GM19463 (cell line): ENCODE measurements around the gene UCN.
A peak's percentile ranks its signal among the peaks of the same experiment; 100 is the strongest.
"Not testable (repeated sequence)": the region's sequence is repeated elsewhere in the genome, so short reads cannot be mapped to it uniquely, and the experiment has no call there.

ENCODE experiments used
- ATAC-seq: cut with Tn5 transposase; IDR thresholded peaks from one replicate; pipeline ENCODE4 v1.9.1; 2021; ENCODE audit warnings: mild to moderate bottlenecking, moderate library complexity; ENCODE audit not compliant: unreplicated experiment

Gene UCN

DNA sequence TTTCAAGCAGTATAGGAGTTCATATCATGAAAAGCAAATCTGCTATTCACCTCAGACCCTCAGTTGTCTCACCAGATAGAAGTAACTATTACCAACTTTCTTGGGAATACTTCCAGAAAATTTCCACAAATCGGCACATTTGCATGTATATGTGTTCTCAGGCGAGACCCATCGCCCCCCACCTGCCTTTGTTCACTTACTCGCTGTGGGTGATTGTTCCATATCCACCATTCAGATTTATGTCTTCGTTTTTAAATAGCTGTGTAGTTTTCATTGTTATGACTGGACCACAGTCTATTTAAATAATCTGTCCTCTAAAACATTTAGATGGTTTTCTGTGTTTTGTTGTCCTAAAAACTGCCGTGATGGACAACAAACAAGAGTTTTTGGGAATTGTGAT is 22.8 kb downstream of the UCN start:
- ATAC-seq, result no peak

DNA sequence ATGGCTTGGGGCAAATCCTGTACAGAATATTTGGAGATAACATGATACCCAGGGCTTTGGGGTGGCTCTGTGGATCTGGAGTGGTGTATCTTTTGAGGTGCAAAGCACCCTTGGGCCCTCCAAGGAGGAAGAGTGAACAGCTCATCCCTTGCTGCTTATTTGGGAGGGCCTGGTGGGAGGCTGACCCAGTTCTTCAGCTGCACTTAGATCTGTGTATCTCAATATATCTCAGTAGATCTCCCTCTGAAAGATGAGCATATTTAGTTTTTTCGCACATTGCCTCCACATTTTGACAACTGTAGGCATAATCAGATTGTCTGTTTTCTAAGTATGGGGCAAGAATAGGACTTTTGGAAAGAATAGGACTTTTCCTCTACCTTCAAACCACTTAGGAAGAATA is 23.2 kb downstream of the UCN start:
- no peak for ATAC-seq

DNA sequence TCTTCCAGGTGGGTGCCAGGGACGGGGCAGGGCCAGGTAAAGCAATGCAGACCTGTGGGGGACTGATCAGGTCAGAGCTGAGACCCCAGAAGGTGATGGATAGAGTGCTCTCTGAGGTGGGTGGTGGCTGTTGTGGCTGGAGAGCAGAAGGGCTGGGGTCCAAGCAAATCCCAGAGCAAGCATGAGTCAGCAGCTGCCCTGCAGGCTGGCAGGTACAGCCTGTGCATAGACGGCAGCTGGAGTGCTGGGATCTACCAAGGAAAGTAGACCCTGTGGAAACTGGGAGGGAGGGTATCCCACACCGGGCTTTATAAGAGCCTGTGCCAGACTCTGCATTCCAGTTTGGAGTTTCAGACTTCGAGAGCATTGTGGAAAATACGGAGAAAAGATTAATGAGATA is 25.4 kb downstream of the UCN start:
- ATAC-seq, result no peak

DNA sequence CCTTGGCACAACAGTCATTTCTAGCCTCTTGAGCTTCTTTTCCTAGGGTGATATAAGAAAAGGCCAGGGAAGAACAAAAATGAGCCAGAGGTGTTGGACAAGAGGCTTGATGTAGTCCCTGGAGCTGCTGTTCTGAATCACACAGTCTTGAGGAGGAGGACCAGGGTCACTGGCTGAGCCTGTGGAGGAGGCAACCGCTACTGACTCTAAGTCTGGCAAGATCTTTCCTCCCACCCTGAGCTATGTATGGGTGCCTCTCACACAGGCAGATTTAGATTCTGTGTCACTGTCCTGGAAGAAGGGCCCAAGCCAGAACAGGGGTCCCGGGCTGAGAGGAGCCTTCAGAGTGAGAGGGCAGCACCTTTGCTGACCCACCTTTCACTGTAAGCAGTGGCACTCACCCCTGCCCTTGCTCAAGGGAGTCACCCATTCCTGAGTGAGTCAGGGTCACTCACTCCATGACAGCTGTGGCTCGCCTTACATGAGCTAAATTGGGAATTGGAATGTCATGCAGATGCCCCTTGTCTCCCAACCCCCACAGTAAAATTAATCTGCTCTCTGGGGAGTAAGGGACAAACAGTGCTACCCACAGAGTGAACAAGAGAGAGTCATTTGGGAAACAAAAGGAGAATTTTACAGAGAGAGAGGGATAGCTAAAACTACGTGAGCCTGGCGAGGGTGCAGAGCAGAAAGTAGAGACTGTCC is 26.2 kb downstream of the UCN start, which contains the start of gene TRIM54:
TSS of gene TRIM54 (plus strand) at position 575 of the 705 bp plus-strand sequence. CDS start 303 bp downstream, outside the sequence.
- no peak for ATAC-seq

DNA sequence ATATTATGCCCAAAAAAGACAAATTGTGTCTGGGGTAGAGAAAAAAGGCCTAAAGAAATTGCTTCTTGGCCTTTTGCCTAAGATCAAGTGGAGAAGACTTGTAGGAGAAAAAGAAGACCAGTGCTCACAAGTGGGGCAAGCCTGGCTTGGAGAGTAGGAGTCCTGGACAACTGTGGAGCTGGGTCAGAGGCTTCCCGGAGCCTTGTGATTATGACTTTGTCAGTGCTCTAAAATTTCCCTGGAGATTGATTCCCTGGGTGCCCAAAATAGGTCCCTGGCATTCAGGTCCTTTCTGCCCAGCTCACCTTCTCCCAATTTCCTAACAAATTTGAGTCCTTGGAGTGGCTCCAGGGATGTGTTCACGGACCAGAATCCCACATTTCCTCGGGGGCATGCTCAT is 26.8 kb downstream of the UCN start:
- ATAC-seq, result no peak

DNA sequence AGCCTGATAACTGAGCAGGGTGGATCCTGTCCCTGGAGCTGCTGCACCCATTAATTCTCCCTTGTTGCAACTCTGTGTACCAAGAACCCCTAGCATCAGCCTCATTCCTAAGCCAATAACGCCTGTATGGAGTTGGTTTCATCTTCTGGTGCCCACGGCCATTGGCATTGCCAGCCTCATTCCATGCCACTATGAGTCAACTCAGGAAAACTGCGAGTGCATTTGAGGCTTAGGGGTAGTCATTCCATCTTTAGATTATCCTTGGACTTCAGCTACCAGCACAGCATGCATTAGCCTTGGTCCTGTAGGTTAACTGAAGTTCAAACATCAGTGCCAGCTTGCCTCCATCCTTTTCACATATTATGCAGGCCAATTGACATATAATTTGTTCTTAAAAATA is 27.4 kb downstream of the UCN start:
- ATAC-seq, result no peak

DNA sequence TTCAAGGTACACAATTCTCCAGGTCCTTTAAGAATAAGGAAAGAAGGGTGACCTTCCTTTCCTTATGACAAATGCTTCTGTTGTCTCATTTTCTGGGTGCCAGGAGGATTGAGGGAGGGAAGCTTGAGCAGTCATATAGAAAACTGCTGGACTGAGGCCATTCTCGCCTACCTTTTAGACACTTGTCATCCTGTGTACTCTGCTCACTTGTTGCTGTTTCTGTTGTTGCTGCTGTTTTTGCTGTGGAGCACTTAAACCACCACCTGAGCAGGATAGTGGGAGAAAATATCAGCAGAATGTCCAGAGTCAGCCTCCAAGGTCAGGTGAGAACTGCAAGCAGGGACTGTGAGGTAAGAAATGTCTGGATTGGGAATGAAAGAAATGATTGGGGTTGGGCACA is 30.2 kb downstream of the UCN start:
- no peak for ATAC-seq

DNA sequence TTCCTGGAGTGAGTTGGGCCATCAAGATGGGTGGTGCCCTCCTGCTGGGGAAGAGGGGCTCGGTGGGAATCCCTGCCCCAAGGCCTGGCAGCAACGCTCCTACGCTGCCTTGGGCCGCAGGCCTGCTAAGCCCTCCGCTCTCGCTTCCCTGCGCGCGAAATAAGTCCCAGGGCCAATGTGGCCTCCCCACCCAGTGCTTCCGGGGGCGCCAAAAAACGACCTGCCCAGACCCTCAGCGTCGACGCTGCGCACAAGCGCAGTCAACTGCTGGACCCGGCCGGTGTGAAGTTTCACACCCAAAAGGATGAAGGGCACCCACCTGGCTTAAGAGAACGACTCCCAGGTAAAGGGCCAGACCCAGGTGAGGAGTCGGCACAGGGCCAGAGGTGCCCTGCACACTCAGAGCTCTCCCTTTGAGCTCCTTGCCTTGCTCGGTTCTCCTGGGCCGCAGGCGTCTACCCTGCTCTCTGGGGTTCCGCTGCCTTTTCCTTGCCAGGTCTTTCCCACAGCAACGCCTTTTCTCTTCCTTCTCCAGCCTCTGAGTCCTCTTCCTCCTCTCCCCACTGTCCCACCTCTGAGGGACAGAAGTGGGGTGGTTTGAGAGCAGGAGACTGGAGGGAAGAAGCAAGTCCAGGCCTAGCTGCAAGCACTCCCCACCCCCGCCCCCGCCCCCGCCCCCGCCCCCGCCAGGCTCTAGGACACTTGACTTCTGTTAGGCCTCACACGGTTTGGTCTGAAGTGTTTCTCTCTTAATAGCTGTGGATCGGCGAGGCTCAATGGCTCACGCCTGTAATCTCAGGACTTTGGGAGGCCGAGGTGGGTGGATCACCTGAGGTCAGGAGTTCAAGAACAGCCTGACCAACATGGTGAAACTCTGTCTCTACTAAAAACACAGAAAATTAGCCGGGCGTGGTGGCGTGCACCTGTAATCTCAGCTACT is 32.8 kb downstream of the UCN start, which contains the start of gene DNAJC5G:
TSS of gene DNAJC5G (plus strand) at position 223 of the 940 bp plus-strand sequence. CDS start 1,296 bp downstream, outside the sequence.
- ATAC-seq, result no peak

DNA sequence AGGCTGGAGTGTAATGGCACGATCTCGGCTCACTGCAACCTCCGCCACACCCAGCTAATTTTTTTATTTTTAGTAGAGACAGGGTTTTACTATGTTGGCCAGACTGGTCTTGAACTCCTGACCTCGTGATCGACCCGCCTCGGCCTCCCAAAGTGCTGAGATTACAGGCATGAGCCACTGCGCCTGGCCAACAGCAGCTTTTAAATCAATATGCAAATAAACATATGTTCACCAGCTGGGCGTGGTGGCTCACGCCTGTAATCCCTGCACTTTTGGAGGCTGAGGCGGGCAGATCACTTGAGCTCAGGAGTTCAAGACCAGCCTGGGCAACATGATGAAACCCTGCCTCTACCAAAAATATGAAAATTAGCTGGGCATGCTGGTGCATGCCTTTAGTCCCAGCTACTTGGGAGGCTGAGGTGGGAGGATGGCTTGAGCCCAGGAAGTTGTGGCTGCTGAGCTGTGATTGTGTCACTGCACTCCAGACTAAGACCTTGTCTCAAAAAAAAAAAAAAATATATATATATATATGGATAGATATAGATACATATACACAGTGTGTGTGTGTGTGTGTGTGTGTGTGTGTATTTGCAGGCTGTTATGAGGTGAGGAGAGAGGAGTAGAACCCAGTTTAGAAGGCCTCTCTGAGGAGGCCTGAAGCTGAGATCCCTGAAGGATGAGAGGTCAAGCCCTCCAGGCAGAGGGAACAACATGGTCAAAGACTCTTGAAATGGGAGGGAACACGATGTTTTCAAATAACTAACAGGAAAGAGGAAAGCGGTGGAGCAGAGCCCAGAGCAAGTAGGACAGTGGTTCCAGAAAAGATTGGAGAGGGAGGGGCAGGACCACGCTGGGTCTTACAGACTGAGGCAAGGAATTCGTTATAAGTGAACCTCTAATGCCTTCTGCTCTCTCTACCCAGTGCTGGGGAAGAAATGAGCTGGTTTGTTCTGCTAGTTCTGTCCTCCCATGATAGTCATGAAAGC is 35.4 kb downstream of the UCN start:
- ATAC-seq, result not testable (repeated sequence)

DNA sequence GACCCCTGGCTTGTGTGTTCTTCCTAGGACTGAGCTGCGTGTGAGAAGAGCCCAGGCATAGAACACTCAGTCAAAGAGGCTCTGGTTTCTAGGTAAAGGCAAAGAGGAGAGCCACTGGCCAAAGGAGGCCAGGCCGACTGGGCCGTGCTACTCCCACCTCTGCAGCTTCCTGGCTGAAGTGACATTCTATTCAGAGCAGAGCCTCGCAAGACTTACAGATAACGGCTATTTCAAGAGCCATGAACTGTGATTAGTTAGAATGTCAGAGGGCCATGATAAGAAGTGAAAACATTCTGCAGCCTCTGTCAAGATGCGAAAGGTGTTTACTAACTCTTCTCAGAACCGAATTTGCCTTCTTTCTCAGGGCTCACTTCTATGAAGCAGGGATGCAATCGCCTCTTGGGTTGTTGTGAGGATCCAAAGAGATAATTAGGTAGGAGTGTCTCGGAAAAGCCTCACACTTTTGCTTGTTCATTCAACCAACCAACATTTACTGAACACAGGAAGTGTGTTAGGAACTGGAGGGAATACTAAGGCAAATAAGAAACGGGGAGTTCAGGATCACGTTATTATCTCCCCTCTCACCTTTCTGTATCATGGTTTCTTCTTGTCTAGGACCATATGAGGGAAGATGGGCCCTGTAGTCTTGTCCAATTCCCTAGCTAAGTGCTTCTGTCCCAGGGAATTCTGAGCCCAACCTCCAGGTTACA is 36.5 kb downstream of the UCN start:
- ATAC-seq, result no peak

DNA sequence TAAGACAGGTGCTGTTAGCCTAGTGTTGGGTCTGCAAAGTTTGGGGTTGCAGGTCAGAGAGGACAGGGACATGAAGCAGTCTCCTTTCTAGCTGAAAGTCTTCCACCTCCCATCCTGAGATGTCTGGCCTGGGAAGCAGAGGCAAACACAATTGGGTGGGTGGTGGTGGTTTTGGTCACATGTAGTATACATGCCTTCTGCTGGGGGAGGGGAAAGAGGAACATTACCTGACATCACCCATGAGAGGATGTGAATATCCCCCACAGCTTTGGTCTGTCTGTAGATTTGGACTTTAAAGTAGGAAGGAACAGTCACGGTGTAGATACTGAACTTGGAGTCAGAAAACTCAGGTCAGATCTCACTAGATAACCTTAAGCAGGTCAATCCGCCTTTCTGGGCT is 37.6 kb downstream of the UCN start:
- ATAC-seq, result no peak

DNA sequence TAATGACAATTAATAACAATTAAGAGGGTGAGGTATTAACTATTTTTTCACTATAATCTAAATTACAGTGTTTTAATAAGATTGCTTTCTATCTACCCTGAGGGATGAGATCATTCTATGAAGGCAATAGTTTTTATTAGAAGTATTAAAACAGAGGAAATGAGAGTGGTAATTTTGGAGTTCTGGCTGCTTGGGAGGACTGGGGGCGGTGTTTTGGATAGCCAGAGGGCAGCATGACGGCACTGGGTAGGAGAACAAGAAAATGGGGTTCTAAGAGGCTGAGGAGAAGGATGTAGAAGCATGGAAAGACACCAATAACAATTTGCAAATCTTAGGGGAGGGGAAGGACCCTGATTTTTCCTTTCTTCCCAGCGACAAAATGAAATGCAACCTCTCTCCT is 38.1 kb downstream of the UCN start:
- no peak for ATAC-seq

DNA sequence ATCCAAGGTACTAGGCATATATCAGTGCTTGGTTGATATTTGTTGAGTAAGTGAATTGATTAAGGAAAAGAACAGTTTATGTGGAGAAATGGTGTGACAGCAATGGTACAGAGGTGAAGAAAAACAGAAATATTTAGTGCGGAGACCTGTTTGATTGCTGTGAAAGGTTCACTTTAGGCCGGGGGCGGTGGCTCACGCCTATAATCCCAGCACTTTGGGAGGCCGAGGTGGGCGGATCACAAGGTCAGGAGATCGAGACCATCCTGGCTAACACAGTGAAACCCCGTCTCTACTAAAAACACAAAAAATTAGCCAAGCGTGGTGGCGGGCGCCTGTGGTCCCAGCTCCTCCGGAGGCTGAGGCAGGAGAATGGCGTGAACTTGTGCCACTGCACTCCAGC is 39.9 kb downstream of the UCN start:
- not testable (repeated sequence) for ATAC-seq

DNA sequence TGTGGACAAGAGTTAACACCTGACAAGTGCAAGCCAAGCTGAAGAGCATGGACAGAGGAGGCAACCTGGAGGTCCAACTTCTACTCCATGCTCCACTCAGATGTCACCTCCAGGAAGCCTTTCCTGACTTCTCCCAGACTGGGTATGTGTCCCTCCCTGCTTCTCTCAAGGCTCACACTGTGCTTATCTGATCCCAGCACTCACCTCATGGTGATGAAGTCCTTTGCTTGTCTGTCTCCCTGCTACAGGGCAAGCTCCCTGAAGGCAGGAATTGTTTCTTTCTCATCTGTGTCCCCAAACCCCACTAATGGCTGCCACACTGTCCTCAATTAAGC is 42.7 kb downstream of the UCN start:
- ATAC-seq, result no peak

DNA sequence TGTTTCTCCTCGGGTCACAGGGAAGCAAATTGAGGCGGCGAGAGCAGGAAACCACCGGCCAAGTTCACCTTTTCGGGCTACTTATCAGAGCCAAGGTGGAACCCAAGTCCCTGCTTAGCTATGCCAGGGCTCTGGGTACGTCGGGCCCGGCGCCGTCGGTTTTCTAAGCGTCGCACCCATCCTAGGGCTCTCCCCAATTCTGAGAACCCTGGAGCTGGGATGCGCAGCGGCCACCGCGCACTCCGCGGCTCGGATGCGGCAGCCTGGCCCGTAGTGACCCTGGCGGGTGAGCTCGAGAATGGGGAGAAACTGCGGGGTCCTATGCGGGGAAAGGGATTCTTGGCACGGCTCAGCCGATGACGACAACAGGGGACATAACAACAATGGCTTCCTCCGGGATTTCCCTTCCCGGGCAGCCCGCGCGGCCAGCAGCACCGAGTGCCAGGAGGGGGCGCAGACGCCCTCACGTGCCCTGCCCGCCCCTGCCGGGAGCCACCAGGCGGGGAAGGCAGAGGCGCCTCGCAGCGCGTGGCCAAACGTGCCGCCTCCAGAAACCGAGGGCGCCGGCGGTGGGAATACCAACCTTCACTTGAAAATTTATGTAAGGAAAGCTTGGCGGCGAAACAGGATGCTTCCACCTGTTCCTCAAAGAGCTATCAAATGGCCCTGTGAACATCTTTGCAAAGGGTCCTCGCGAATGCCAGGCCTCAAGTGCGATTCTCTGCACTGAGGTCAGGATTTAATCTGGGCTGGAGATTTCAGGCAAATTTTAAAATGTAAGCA is 43.3 kb downstream of the UCN start:
- peak; percentile 64 for ATAC-seq

DNA sequence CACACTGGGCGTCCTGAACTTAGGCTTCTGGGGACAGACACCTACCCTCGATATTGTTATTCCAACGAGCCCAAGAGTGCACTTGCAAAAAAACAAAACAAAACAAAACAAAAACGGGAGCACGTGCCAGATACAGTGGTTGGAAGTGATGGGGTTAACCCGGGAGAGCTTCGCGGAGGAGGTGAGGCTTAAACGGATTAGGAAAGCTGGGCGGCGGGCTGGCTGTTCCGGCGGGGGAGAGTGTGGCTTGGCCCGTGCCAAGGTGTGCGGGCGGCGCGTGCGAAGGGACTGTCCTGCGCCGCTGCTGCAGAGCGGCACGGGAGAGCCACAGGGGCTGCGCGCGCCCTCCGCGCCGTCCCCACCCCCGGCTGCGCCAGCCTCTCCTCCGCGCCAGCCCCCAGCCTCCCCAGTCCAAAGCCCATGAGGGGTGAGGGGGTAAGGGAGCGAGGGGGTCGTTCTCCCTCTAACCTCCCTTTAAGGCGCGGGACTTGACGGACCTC is 43.9 kb downstream of the UCN start:
- ATAC-seq, result no peak

DNA sequence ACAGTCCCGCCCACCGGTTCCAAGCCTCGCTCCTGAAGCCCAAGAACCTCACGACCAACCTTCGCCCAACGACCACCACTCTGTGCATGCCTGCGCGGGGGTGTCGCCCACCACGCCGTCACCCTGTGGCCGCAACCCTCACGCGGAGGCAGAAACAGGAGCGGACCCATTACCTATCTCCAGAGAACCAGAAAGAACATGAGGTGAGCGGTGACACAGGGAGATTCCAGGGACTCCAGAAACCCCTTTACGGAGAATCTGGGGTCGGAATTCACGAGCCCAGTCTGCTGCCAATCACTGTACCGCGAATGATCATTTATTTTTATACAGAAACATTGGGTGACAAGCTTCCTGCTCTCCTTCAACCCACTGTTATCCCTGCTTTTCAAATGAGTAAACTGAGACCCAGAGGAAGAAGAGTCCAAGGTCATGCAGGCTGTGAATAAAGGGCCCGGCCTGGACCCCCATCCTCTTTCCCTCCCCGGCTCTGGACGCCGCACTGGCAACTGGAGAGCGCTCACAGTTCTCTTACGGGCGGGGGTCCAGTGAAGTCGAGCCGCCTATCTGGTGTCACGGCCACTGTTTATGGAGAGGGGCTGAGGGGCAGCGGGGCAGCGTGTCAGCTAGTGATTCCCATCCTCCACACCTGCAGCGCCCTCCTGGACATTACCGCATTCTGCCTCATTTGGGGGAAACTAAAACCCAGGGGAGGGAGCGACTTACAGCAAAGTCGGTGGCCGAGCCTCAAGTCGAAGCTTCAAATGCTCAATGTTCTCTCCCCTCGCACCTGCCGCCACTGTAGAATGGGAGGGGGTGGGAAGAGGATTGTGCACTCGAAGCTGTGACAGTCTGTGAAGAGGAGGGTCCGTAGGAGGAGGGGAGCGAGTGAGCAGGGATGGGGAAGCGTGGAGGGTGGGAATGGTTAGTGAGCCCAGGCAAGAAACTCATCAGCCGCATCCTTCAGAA is 44.7 kb downstream of the UCN start:
- ATAC-seq, result no peak
